Mesodermal cell (in vitro differentiated cells): ENCODE measurements around the gene PDGFA.

Experiments used
- H3K27ac ChIP-seq: 2 replicates; pipeline ENCODE4 v1.7.0; 2013; ENCODE audit warnings: mild to moderate bottlenecking, low read depth, low read length, moderate library complexity; ENCODE audit not compliant: severe bottlenecking
- H3K36me3 ChIP-seq: 2 replicates; pipeline ENCODE4 v1.7.1; 2013; ENCODE audit warnings: mild to moderate bottlenecking, low read length, moderate library complexity; ENCODE audit not compliant: control insufficient read depth, insufficient read depth
- H3K4me1 ChIP-seq: one replicate; pipeline ENCODE4 v1.7.1; 2013; ENCODE audit warnings: mild to moderate bottlenecking, low read length; ENCODE audit not compliant: insufficient read depth, control insufficient read depth, poor library complexity, severe bottlenecking
- H3K4me3 ChIP-seq: 2 replicates; pipeline ENCODE4 v1.7.0; 2013; ENCODE audit warnings: low read length, control low read depth, mild to moderate bottlenecking; ENCODE audit not compliant: insufficient read depth, poor library complexity, severe bottlenecking; ENCODE audit errors: extremely low read depth
- H3K9me3 ChIP-seq: 2 replicates; pipeline ENCODE4 v1.7.1; 2013; ENCODE audit warnings: mild to moderate bottlenecking, low read length, moderate library complexity; ENCODE audit not compliant: control insufficient read depth
- WGBS, 2 experiments: methylation state at CpG; one replicate each; pipeline ENCODE4 v1.1.5; 2013; ENCODE audit warnings: missing lambda C conversion rate in 2 of 2; ENCODE audit not compliant: insufficient coverage in 2 of 2; 5-methylcytosine and 5-hydroxymethylcytosine counted together

The PDGFA gene

GRCh38 chr7:514651-515598 lies 4.7 kb downstream of the PDGFA start:
- Histone ChIP-seq H3K4me3 (no peak overlapping the region), H3K27ac (peak overlapping the region; percentile 10), H3K36me3 (peaks cover 22% of the 10 kb centered on the region), H3K4me1 (peaks cover 29% of the 10 kb centered on the region), H3K9me3 (no peaks in the 10 kb centered on the region)
- WGBS, 2 experiments: 38 to 41% methylated on average over 19 to 23 of the region's 25 CpGs

GRCh38 chr7:514242-514641 lies 5.4 kb downstream of the PDGFA start:
- Histone ChIP-seq H3K27ac (no peak overlapping the region), H3K4me3 (no peak overlapping the region)
- WGBS, 2 experiments: 90 to 93% methylated on average over 10 of the region's 10 CpGs

GRCh38 chr7:513521-514166 lies 6.0 kb downstream of the PDGFA start:
- no peak overlapping the region for H3K4me3 ChIP-seq
- H3K27ac ChIP-seq: no peak overlapping the region
- H3K4me1 ChIP-seq: peaks cover 29% of the 10 kb centered on the region
- peaks cover 35% of the 10 kb centered on the region for H3K36me3 ChIP-seq
- 90 to 92% methylated on average over 16 to 18 of the region's 20 CpGs for WGBS, 2 experiments
- H3K9me3 ChIP-seq: no peaks in the 10 kb centered on the region

More at GRCh38 chr7:514242-514641, 5.4 kb downstream of the PDGFA start:
- Histone ChIP-seq H3K9me3 (no peaks in the 10 kb centered on the region), H3K36me3 (peaks cover 29% of the 10 kb centered on the region), H3K4me1 (peaks cover 29% of the 10 kb centered on the region)

GRCh38 chr7:512541-513311 lies 6.9 kb downstream of the PDGFA start:
- peaks cover 29% of the 10 kb centered on the region for H3K4me1 ChIP-seq
- 92 to 96% methylated on average over 24 to 28 of the region's 32 CpGs for WGBS, 2 experiments
- no peak overlapping the region for H3K4me3 ChIP-seq
- H3K36me3 ChIP-seq: peaks cover 44% of the 10 kb centered on the region
- no peak overlapping the region for H3K27ac ChIP-seq
- no peaks in the 10 kb centered on the region for H3K9me3 ChIP-seq

GRCh38 chr7:512146-512510 lies 7.5 kb downstream of the PDGFA start:
- Histone ChIP-seq H3K27ac (no peak overlapping the region), H3K36me3 (peaks cover 50% of the 10 kb centered on the region), H3K9me3 (no peaks in the 10 kb centered on the region), H3K4me1 (peaks cover 29% of the 10 kb centered on the region), H3K4me3 (no peak overlapping the region)
- WGBS, 2 experiments: 89 to 96% methylated on average over 17 to 18 of the region's 19 CpGs

GRCh38 chr7:511476-512145 lies 8.0 kb downstream of the PDGFA start:
- H3K27ac ChIP-seq: no peak overlapping the region
- no peak overlapping the region for H3K4me3 ChIP-seq
- no peaks in the 10 kb centered on the region for H3K9me3 ChIP-seq
- WGBS, 2 experiments: 93 to 94% methylated on average over 19 to 25 of the region's 25 CpGs
- peaks cover 55% of the 10 kb centered on the region for H3K36me3 ChIP-seq
- peaks cover 29% of the 10 kb centered on the region for H3K4me1 ChIP-seq

GRCh38 chr7:510782-511281 lies 8.8 kb downstream of the PDGFA start:
- no peak overlapping the region for H3K4me3 ChIP-seq
- 94 to 95% methylated on average over 21 to 22 of the region's 25 CpGs for WGBS, 2 experiments
- H3K4me1 ChIP-seq: peaks cover 25% of the 10 kb centered on the region
- H3K9me3 ChIP-seq: no peaks in the 10 kb centered on the region
- peaks cover 59% of the 10 kb centered on the region for H3K36me3 ChIP-seq
- no peak overlapping the region for H3K27ac ChIP-seq

- Histone ChIP-seq H3K9me3 (no peaks in the 10 kb centered on the region), H3K4me3 (no peak overlapping the region), H3K4me1 (peaks cover 18% of the 10 kb centered on the region), H3K36me3 (peaks cover 59% of the 10 kb centered on the region), H3K27ac (no peak overlapping the region)
- 89 to 94% methylated on average over 13 to 15 of the region's 17 CpGs for WGBS, 2 experiments
Observed at GRCh38 chr7:510131-510481, 9.5 kb downstream of the PDGFA start.

GRCh38 chr7:509426-510130 lies 10.1 kb downstream of the PDGFA start:
- Histone ChIP-seq H3K9me3 (no peaks in the 10 kb centered on the region), H3K4me1 (peaks cover 13% of the 10 kb centered on the region), H3K36me3 (peaks cover 59% of the 10 kb centered on the region), H3K27ac (no peak overlapping the region), H3K4me3 (no peak overlapping the region)
- WGBS, 2 experiments: 95% methylated on average over 18 of the region's 20 CpGs
